CD4-positive, CD25-positive, alpha-beta regulatory T cell (primary cell): ENCODE measurements around the gene KCNIP4. TPM values are rescaled to one million over a fixed set of nuclear protein-coding genes. Genes with fewer than 3 reads are reported as not detected.

Source experiments
- ATAC-seq, 2 donors: fragments of 150-1000 bp; cut with Tn5 transposase; one replicate each; pipeline ENCODE4 v1.10.0; 2021; ENCODE audit warnings: low read depth in 2 of 2, moderate number of reproducible peaks in 2 of 2, moderate library complexity in 1 of 2
- DNase-seq, 3 donors: peaks; one replicate each; pipeline versions ENCODE4 v3.0.0 to v3.0.0-alpha.2; 2012 to 2022; ENCODE audit warnings: mixed read lengths in 1 of 3
- H3K27ac ChIP-seq: one replicate; pipeline ENCODE4 v1.7.0; 2013; ENCODE audit warnings: mild to moderate bottlenecking, low read length; ENCODE audit not compliant: insufficient read depth, poor library complexity, severe bottlenecking
- H3K27me3 ChIP-seq: one replicate; pipeline ENCODE4 v1.7.0; 2013; ENCODE audit warnings: low read length; ENCODE audit not compliant: control insufficient read depth, insufficient read depth
- H3K36me3 ChIP-seq: one replicate; pipeline ENCODE4 v1.7.0; 2013; ENCODE audit warnings: mild to moderate bottlenecking, low read length, moderate library complexity; ENCODE audit not compliant: control insufficient read depth, insufficient read depth
- H3K4me1 ChIP-seq: 2 replicates; pipeline ENCODE4 v1.7.0; 2013; ENCODE audit warnings: mild to moderate bottlenecking, low read length; ENCODE audit not compliant: insufficient read depth, control insufficient read depth, poor library complexity, severe bottlenecking
- H3K4me3 ChIP-seq: one replicate; pipeline ENCODE4 v1.7.0; 2013; ENCODE audit warnings: low read depth, mild to moderate bottlenecking, low read length, moderate library complexity
- H3K9me3 ChIP-seq, 2 experiments: 1 replicate in 1 of 2; 2 replicates in 1 of 2; pipeline ENCODE4 v1.7.0; 2013; ENCODE audit warnings: low read length in 2 of 2, mild to moderate bottlenecking in 1 of 2, moderate library complexity in 1 of 2; ENCODE audit not compliant: control insufficient read depth in 2 of 2
- H3K27ac Mint-ChIP-seq, 3 donors: one replicate each; pipeline ENCODE4 v1.8.0; 2020 to 2022; ENCODE audit warnings: mild to moderate bottlenecking in 3 of 3, mixed read lengths in 3 of 3, moderate library complexity in 2 of 3
- H3K27me3 Mint-ChIP-seq: one replicate; pipeline ENCODE4 v1.8.0; 2022; ENCODE audit warnings: mild to moderate bottlenecking, mixed read lengths
- H3K36me3 Mint-ChIP-seq: one replicate; pipeline ENCODE4 v1.8.0; 2020; ENCODE audit warnings: mixed read lengths
- H3K4me1 Mint-ChIP-seq, 4 donors: one replicate each; pipeline ENCODE4 v1.8.0; 2020 to 2022; ENCODE audit warnings: mixed read lengths in 4 of 4, mild to moderate bottlenecking in 1 of 4
- H3K4me3 Mint-ChIP-seq, 4 donors: one replicate each; pipeline ENCODE4 v1.8.0; 2020 to 2022; ENCODE audit warnings: mild to moderate bottlenecking in 4 of 4, mixed read lengths in 4 of 4, moderate library complexity in 3 of 4
- H3K9me3 Mint-ChIP-seq, 7 donors: one replicate each; pipeline ENCODE4 v1.8.0; 2020 to 2022; ENCODE audit warnings: mixed read lengths in 7 of 7, mild to moderate bottlenecking in 3 of 7, moderate library complexity in 2 of 7
- polyA plus RNA-seq, 4 donors: library from polyadenylated mRNA; unstranded; fragments of 300-500 nt; fragmentation: Illumina TruSeq; gene quantifications; one replicate each; pipeline ENCODE4 v1.2.3, GENCODE V29; 2021
- total RNA-seq: library from RNA; stranded (reverse); gene quantifications from one replicate; pipeline ENCODE4 v1.2.3, GENCODE V29; 2022

KCNIP4 gene
- total and polyA plus RNA-seq, 5 donors from 2014 or later = 0.09 to 0.24 TPM; not detected in 3

GRCh38 chr4:21469438-21470300 is 478.9 kb downstream of the KCNIP4 start:
- no peaks in the 10 kb centered on the region for H3K27me3 ChIP-seq
- Mint-ChIP-seq H3K4me3 (no peak overlapping the region), H3K27me3 (peaks cover 5% of the 10 kb centered on the region), H3K36me3 (no peaks in the 10 kb centered on the region), H3K4me1 (no peaks in the 10 kb centered on the region), H3K27ac (no peak overlapping the region), H3K9me3 (peaks cover 0 to 20% (median 5%) of the 10 kb centered on the region in 7 donors)
- H3K27ac ChIP-seq = no peak overlapping the region
- ATAC-seq (no peak), DNase-seq (no peak)
- H3K4me1 ChIP-seq = no peaks in the 10 kb centered on the region
- H3K4me3 ChIP-seq = no peak overlapping the region
- no peaks in the 10 kb centered on the region for H3K36me3 ChIP-seq
- H3K9me3 ChIP-seq = peaks cover 0 to 2% of the 10 kb centered on the region in 2 experiments

GRCh38 chr4:21467551-21467950 is 481.0 kb downstream of the KCNIP4 start:
- no peak for ATAC-seq
- Histone ChIP-seq H3K4me3 (no peak overlapping the region), H3K9me3 (peaks cover 0 to 2% of the 10 kb centered on the region in 2 experiments), H3K27ac (no peak overlapping the region), H3K27me3 (no peaks in the 10 kb centered on the region), H3K36me3 (no peaks in the 10 kb centered on the region), H3K4me1 (no peaks in the 10 kb centered on the region)
- no peak for DNase-seq
- Mint-ChIP-seq H3K4me1 (no peaks in the 10 kb centered on the region), H3K27ac (no peak overlapping the region), H3K4me3 (no peak overlapping the region), H3K36me3 (no peaks in the 10 kb centered on the region), H3K9me3 (peaks cover 0 to 24% (median 2%) of the 10 kb centered on the region in 7 donors), H3K27me3 (peaks cover 5% of the 10 kb centered on the region)

- no peaks in the 10 kb centered on the region for H3K36me3 Mint-ChIP-seq
- H3K4me1 ChIP-seq = no peaks in the 10 kb centered on the region
- no peaks in the 10 kb centered on the region for H3K4me1 Mint-ChIP-seq
- H3K9me3 Mint-ChIP-seq = peaks cover 0 to 12% (median 4%) of the 10 kb centered on the region in 7 donors
- H3K9me3 ChIP-seq = peaks cover 0 to 3% of the 10 kb centered on the region in 2 experiments
- ATAC-seq = no peak
- no peak overlapping the region for H3K4me3 Mint-ChIP-seq
- DNase-seq = no peak
- no peak overlapping the region for H3K4me3 ChIP-seq
- no peaks in the 10 kb centered on the region for H3K27me3 ChIP-seq
- no peaks in the 10 kb centered on the region for H3K27me3 Mint-ChIP-seq
- no peak overlapping the region for H3K27ac Mint-ChIP-seq
- H3K36me3 ChIP-seq = no peaks in the 10 kb centered on the region
- no peak overlapping the region for H3K27ac ChIP-seq
These were observed 491.3 kb downstream of the KCNIP4 start for GRCh38 chr4:21457086-21457840.

DNA sequence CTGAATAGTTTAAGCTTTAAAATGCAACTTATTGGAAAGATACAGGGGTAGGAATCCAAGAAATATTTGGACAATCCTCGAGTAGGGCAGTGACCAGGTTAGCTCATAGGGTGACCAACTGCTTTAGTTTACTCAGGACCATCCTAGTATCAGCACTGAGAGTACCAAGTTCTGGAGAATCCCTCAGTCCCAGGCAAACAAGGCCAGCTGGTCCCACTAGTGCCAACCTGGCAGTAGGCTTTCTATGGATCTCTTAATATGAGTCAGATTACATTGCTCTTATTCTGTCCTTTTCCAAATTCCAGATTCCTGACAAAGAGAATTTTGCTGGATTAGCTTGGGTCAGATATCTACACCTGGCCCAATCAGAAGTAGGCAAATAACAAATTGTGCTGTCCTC is 493.7 kb downstream of the KCNIP4 start:
- Histone ChIP-seq H3K9me3 (no peaks in the 10 kb centered on the region), H3K36me3 (no peaks in the 10 kb centered on the region), H3K4me3 (no peak overlapping the region), H3K27ac (no peak overlapping the region), H3K27me3 (no peaks in the 10 kb centered on the region), H3K4me1 (no peaks in the 10 kb centered on the region)
- DNase-seq (no peak), ATAC-seq (no peak)
- Mint-ChIP-seq H3K4me3 (no peak overlapping the region), H3K27ac (no peak overlapping the region), H3K4me1 (no peaks in the 10 kb centered on the region), H3K36me3 (no peaks in the 10 kb centered on the region), H3K27me3 (no peaks in the 10 kb centered on the region), H3K9me3 (peaks cover 2 to 9% (median 5%) of the 10 kb centered on the region in 7 donors)

DNA sequence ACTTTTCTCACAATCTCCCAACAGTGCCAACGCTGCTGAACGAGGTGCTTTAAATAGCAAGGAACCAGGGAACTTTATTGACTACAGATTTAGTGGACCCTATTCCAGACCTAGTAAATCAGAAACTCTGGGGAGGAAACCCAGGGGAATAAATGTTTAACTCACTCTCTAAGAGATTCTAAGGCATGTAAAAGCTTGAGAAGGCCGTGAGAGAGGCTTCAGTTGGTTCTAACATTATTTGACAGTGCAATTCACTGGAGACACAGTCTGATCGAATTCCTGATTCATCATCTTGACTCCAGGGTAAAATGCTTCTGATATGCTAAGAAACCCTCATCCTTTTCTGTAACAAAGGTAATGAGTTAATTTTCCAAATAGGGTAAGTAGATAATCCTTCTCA is 494.4 kb downstream of the KCNIP4 start:
- Mint-ChIP-seq H3K9me3 (peaks cover 2 to 10% (median 5%) of the 10 kb centered on the region in 7 donors), H3K4me3 (no peak overlapping the region)
- no peak overlapping the region for H3K4me3 ChIP-seq

GRCh38 chr4:21452931-21453330 is 495.6 kb downstream of the KCNIP4 start:
- H3K27ac Mint-ChIP-seq = no peak overlapping the region
- ATAC-seq = no peak

More for the DNA sequence above, 494.4 kb downstream of the KCNIP4 start:
- ATAC-seq = no peak
- DNase-seq = no peak
- H3K36me3 Mint-ChIP-seq = no peaks in the 10 kb centered on the region
- no peaks in the 10 kb centered on the region for H3K4me1 Mint-ChIP-seq
- Histone ChIP-seq H3K4me1 (no peaks in the 10 kb centered on the region), H3K27me3 (no peaks in the 10 kb centered on the region), H3K9me3 (no peaks in the 10 kb centered on the region), H3K36me3 (no peaks in the 10 kb centered on the region), H3K27ac (no peak overlapping the region)
- no peaks in the 10 kb centered on the region for H3K27me3 Mint-ChIP-seq
- no peak overlapping the region for H3K27ac Mint-ChIP-seq

DNA sequence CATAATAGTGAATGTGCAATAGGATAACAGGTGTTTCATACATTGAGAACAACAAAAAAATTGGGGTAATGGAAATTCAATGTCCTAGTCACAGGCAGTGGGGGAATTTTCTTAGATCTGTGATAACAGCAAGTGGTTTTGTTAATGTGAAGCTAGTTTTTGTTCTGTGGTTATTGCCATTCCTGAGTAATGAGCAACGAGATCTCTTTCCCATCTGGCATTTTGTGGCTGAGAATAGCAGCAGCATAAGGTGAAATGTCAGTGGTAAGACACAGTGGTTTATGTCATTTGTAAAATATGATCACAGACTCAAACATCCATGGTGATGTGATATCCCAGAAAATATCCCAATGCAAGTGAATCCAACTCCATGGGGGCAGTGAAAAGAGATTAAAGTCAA is 497.5 kb downstream of the KCNIP4 start:
- H3K4me1 ChIP-seq = no peaks in the 10 kb centered on the region
- no peak overlapping the region for H3K4me3 ChIP-seq
- H3K27ac Mint-ChIP-seq = no peak overlapping the region
- H3K27ac ChIP-seq = no peak overlapping the region
- no peak overlapping the region for H3K4me3 Mint-ChIP-seq
- peaks cover 0 to 13% (median 3%) of the 10 kb centered on the region in 7 donors for H3K9me3 Mint-ChIP-seq
- H3K36me3 ChIP-seq = no peaks in the 10 kb centered on the region
- no peak for ATAC-seq
- DNase-seq = no peak
- no peaks in the 10 kb centered on the region for H3K9me3 ChIP-seq
- no peaks in the 10 kb centered on the region for H3K27me3 ChIP-seq
- no peaks in the 10 kb centered on the region for H3K27me3 Mint-ChIP-seq
- H3K4me1 Mint-ChIP-seq = no peaks in the 10 kb centered on the region
- no peaks in the 10 kb centered on the region for H3K36me3 Mint-ChIP-seq

More at GRCh38 chr4:21452931-21453330, 495.6 kb downstream of the KCNIP4 start:
- no peak overlapping the region for H3K4me3 Mint-ChIP-seq
- Histone ChIP-seq H3K9me3 (no peaks in the 10 kb centered on the region), H3K4me3 (no peak overlapping the region), H3K27me3 (no peaks in the 10 kb centered on the region), H3K36me3 (no peaks in the 10 kb centered on the region), H3K4me1 (no peaks in the 10 kb centered on the region), H3K27ac (no peak overlapping the region)
- H3K9me3 Mint-ChIP-seq = peaks cover 2 to 13% (median 5%) of the 10 kb centered on the region in 7 donors
- no peaks in the 10 kb centered on the region for H3K27me3 Mint-ChIP-seq
- no peaks in the 10 kb centered on the region for H3K36me3 Mint-ChIP-seq
- H3K4me1 Mint-ChIP-seq = no peaks in the 10 kb centered on the region
- no peak for DNase-seq
